ENCODE results near the gene P2RY14. TPM values are rescaled to one million over a fixed set of nuclear protein-coding genes. Genes with fewer than 3 reads are reported as not detected.

Gene P2RY14
- polyA plus RNA-seq, 1 donor (not counting 4 experiments of a cell fraction or from before 2014, with no cell fraction given): not detected

GRCh38 chr3:151268267-151269235 is 9.8 kb downstream of the P2RY14 start:
- H2AFZ ChIP-seq (ENCODE audit: control insufficient read depth, low read length): no peak overlapping the region
- H3K27me3 ChIP-seq (ENCODE audit: control insufficient read depth, extremely low read depth, insufficient read depth, low read length): no peaks in the 10 kb centered on the region
- H3K9me1 ChIP-seq (ENCODE audit: control insufficient read depth, extremely low read depth, insufficient read depth, low read length): no peaks in the 10 kb centered on the region
- no peaks in the 10 kb centered on the region for H3K36me3 ChIP-seq (ENCODE audit: control insufficient read depth in 2 of 2, extremely low read depth in 1 of 2, insufficient read depth in 2 of 2, low read length in 2 of 2)
- dilution Hi-C loops (cut with MboI; ENCODE audit: extremely low pct_ligation_motif_present, low sequenced_read_pairs): no loop called here
- TF ChIP-seq EZH2 (IDR thresholded peaks at IDR 0.05; ENCODE audit: low read length) (no peak), CTCF (optimal IDR thresholded peaks at IDR 0.05 in 1 of 3, IDR thresholded peaks at IDR 0.05 in 1 of 3, conservative IDR thresholded peaks at IDR 0.05 in 1 of 3; ENCODE audit: extremely low read depth in 1 of 3, insufficient read depth in 2 of 3, low read length in 3 of 3) (no peak)
- FAIRE-seq (no peak), DNase-seq (ENCODE audit: low read depth, low spot score) (no peak)
- no peak overlapping the region for H3K4me3 ChIP-seq (ENCODE audit: control insufficient read depth in 2 of 3, extremely low read depth in 1 of 3, insufficient read depth in 2 of 3, low read depth in 1 of 3, low read length in 3 of 3)
- H3K4me1 ChIP-seq (ENCODE audit: control insufficient read depth, extremely low read depth, insufficient read depth, low read length): no peaks in the 10 kb centered on the region
- no peaks in the 10 kb centered on the region for H3K9me3 ChIP-seq (ENCODE audit: control insufficient read depth, low read depth, low read length)
- no peaks in the 10 kb centered on the region for H4K20me1 ChIP-seq (ENCODE audit: control insufficient read depth, extremely low read depth, insufficient read depth, low read length)
- no peak overlapping the region for H3K9ac ChIP-seq (ENCODE audit: control insufficient read depth, extremely low read depth, insufficient read depth, low read length)
- H3K79me2 ChIP-seq (ENCODE audit: control insufficient read depth, insufficient read depth, low read length): no peaks in the 10 kb centered on the region
- no peak overlapping the region for H3K4me2 ChIP-seq (ENCODE audit: control insufficient read depth, extremely low read depth, insufficient read depth, low read depth, low read length)
- H3K27ac ChIP-seq (ENCODE audit: control insufficient read depth, insufficient read depth, low read length): no peak overlapping the region

- no peak for DNase-seq (ENCODE audit: low read depth, low spot score)
- no peak overlapping the region for H3K9ac ChIP-seq (ENCODE audit: control insufficient read depth, extremely low read depth, insufficient read depth, low read length)
- H3K4me2 ChIP-seq (ENCODE audit: control insufficient read depth, extremely low read depth, insufficient read depth, low read depth, low read length): no peak overlapping the region
- dilution Hi-C loops (cut with MboI; ENCODE audit: extremely low pct_ligation_motif_present, low sequenced_read_pairs): no loop called here
- TF ChIP-seq CTCF (optimal IDR thresholded peaks at IDR 0.05 in 1 of 3, IDR thresholded peaks at IDR 0.05 in 1 of 3, conservative IDR thresholded peaks at IDR 0.05 in 1 of 3; ENCODE audit: extremely low read depth in 1 of 3, insufficient read depth in 2 of 3, low read length in 3 of 3) (no peak), EZH2 (IDR thresholded peaks at IDR 0.05; ENCODE audit: low read length) (no peak)
- no peaks in the 10 kb centered on the region for H3K79me2 ChIP-seq (ENCODE audit: control insufficient read depth, insufficient read depth, low read length)
- H3K4me1 ChIP-seq (ENCODE audit: control insufficient read depth, extremely low read depth, insufficient read depth, low read length): no peaks in the 10 kb centered on the region
- H3K27me3 ChIP-seq (ENCODE audit: control insufficient read depth, extremely low read depth, insufficient read depth, low read length): no peaks in the 10 kb centered on the region
- H3K27ac ChIP-seq (ENCODE audit: control insufficient read depth, insufficient read depth, low read length): no peak overlapping the region
- no peaks in the 10 kb centered on the region for H3K9me1 ChIP-seq (ENCODE audit: control insufficient read depth, extremely low read depth, insufficient read depth, low read length)
- no peak overlapping the region for H2AFZ ChIP-seq (ENCODE audit: control insufficient read depth, low read length)
- no peaks in the 10 kb centered on the region for H3K36me3 ChIP-seq (ENCODE audit: control insufficient read depth in 2 of 2, extremely low read depth in 1 of 2, insufficient read depth in 2 of 2, low read length in 2 of 2)
- no peaks in the 10 kb centered on the region for H3K9me3 ChIP-seq (ENCODE audit: control insufficient read depth, low read depth, low read length)
- FAIRE-seq: no peak
- no peak overlapping the region for H3K4me3 ChIP-seq (ENCODE audit: control insufficient read depth in 2 of 3, extremely low read depth in 1 of 3, insufficient read depth in 2 of 3, low read depth in 1 of 3, low read length in 3 of 3)
- no peaks in the 10 kb centered on the region for H4K20me1 ChIP-seq (ENCODE audit: control insufficient read depth, extremely low read depth, insufficient read depth, low read length)
These were observed 11.3 kb downstream of the P2RY14 start for GRCh38 chr3:151267066-151267465.
